NT2/D1 (cell line): ENCODE data around the gene SENP3.

Experiments
- YY1 ChIP-seq: IDR thresholded peaks from 2 replicates; pipeline ENCODE4 v1.6.1; 2011; ENCODE audit not compliant: insufficient read length, insufficient read depth
- ZNF274 ChIP-seq: IDR thresholded peaks from 2 replicates; pipeline ENCODE4 v1.6.1; 2011; ENCODE audit warnings: mild to moderate bottlenecking, low read depth, low read length

GRCh38 chr17:7530023-7530900 lies 31.5 kb upstream of the SENP3 start:
- no peak for TF ChIP-seq ZNF274
- TF ChIP-seq YY1: no peak
